ENCODE results near the gene CHPF2.

DNA sequence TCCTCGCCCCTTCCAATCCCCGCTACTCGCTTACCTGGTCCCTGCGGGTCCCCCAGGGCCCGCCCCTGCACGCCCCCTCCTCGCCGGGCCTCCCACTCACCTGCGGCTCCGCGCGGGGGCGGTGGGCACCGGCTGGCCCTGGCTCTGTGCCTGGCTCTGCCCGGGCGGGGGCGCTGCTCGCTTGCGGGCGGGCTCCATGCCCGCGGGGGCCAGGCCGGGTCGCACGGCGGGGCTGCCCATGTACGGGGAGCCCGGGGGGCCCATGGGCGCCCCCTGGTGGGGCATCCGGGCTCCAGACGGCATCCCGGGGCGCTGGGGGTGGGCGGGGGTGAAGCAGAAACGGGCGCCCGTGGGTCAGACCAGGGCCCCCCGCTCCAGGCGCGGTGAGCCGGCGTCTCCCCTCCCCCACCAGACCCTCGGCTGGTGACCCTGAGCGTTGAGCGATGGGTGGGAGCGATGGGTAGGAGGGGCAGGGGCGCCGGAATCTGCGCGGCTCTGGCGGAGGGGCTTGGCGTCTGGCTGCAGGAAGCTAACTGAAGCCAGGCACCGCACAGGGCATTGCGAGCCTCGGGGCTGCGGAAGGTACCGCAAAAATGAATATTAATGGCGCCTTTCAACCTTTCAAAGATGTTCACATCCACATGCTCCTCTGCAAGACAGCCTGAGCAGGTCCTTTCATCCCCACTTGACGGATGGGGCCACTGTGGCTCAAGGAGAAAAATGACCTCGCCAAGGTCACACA, 13.2 kb downstream of the CHPF2 start:
- TF ChIP-seq, protein P1, sequence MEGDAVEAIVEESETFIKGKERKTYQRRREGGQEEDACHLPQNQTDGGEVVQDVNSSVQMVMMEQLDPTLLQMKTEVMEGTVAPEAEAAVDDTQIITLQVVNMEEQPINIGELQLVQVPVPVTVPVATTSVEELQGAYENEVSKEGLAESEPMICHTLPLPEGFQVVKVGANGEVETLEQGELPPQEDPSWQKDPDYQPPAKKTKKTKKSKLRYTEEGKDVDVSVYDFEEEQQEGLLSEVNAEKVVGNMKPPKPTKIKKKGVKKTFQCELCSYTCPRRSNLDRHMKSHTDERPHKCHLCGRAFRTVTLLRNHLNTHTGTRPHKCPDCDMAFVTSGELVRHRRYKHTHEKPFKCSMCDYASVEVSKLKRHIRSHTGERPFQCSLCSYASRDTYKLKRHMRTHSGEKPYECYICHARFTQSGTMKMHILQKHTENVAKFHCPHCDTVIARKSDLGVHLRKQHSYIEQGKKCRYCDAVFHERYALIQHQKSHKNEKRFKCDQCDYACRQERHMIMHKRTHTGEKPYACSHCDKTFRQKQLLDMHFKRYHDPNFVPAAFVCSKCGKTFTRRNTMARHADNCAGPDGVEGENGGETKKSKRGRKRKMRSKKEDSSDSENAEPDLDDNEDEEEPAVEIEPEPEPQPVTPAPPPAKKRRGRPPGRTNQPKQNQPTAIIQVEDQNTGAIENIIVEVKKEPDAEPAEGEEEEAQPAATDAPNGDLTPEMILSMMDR (IDR thresholded peaks at IDR 0.05) = peak in 5 of 6 experiments; percentile 28 to 76 (median 44)
- TF ChIP-seq POLR2A (IDR thresholded peaks at IDR 0.05) = no peak

All from thyroid gland (tissue), 4 donors.